ENCODE measurements around the gene EIF3F. TPM values are rescaled to one million over a fixed set of nuclear protein-coding genes. Genes with fewer than 3 reads are reported as not detected.

Gene EIF3F
- total RNA-seq, 1 donor from 2014 or later, result 306 TPM

GRCh38 chr11:8021920-8022319 is 34.8 kb downstream of the EIF3F start:
- DNase-seq (ENCODE audit: low read depth), result no peak
- H3K4me3 ChIP-seq (ENCODE audit: low read depth, low read length), result no peak overlapping the region
- TF ChIP-seq CTCF (conservative IDR thresholded peaks at IDR 0.05; ENCODE audit: low read depth, low read length), result no peak

- TF ChIP-seq CTCF (conservative IDR thresholded peaks at IDR 0.05; ENCODE audit: low read depth, low read length), result no peak
- no peak for DNase-seq (ENCODE audit: low read depth)
- no peak overlapping the region for H3K4me3 ChIP-seq (ENCODE audit: low read depth, low read length)
Observed at GRCh38 chr11:8022876-8023275, 35.7 kb downstream of the EIF3F start.

- no peak for TF ChIP-seq CTCF (conservative IDR thresholded peaks at IDR 0.05; ENCODE audit: low read depth, low read length)
- H3K4me3 ChIP-seq (ENCODE audit: low read depth, low read length), result no peak overlapping the region
- no peak for DNase-seq (ENCODE audit: low read depth)
Observed at GRCh38 chr11:8023831-8024555, 36.9 kb downstream of the EIF3F start.

- no peak overlapping the region for H3K4me3 ChIP-seq (ENCODE audit: low read depth, low read length)
- DNase-seq (ENCODE audit: low read depth), result no peak
- TF ChIP-seq CTCF (conservative IDR thresholded peaks at IDR 0.05; ENCODE audit: low read depth, low read length), result no peak
Observed at GRCh38 chr11:8025123-8025522, 38.0 kb downstream of the EIF3F start.

- no peak for DNase-seq (ENCODE audit: low read depth)
- TF ChIP-seq CTCF (conservative IDR thresholded peaks at IDR 0.05; ENCODE audit: low read depth, low read length), result no peak
- no peak overlapping the region for H3K4me3 ChIP-seq (ENCODE audit: low read depth, low read length)
Observed at GRCh38 chr11:8025816-8026215, 38.7 kb downstream of the EIF3F start.

GRCh38 chr11:8026982-8027381 is 39.8 kb downstream of the EIF3F start:
- no peak for DNase-seq (ENCODE audit: low read depth)
- no peak overlapping the region for H3K4me3 ChIP-seq (ENCODE audit: low read depth, low read length)
- TF ChIP-seq CTCF (conservative IDR thresholded peaks at IDR 0.05; ENCODE audit: low read depth, low read length), result no peak

GRCh38 chr11:8028766-8029165 is 41.6 kb downstream of the EIF3F start:
- no peak overlapping the region for H3K4me3 ChIP-seq (ENCODE audit: low read depth, low read length)
- DNase-seq (ENCODE audit: low read depth), result no peak
- no peak for TF ChIP-seq CTCF (conservative IDR thresholded peaks at IDR 0.05; ENCODE audit: low read depth, low read length)

Data from epithelial cell of proximal tubule (primary cell).